A549 treated with Hydrocortisone at 1 μM for 4 hours (cell line): Measurements from ENCODE around the gene ACSF3. TPM values are rescaled to one million over a fixed set of nuclear protein-coding genes. Genes with fewer than 3 reads are reported as not detected.

Experiments
- total RNA-seq: library from RNA; stranded (reverse); fragments of 200-300 nt; extraction: Qiagen RNA extraction; gene quantifications from 5 replicates; pipeline ENCODE4 v1.2.3, GENCODE V29; 2022

The ACSF3 gene
- total RNA-seq, result 17.3 to 21.2 TPM (median 18.9 TPM) in 5 replicates

DNA sequence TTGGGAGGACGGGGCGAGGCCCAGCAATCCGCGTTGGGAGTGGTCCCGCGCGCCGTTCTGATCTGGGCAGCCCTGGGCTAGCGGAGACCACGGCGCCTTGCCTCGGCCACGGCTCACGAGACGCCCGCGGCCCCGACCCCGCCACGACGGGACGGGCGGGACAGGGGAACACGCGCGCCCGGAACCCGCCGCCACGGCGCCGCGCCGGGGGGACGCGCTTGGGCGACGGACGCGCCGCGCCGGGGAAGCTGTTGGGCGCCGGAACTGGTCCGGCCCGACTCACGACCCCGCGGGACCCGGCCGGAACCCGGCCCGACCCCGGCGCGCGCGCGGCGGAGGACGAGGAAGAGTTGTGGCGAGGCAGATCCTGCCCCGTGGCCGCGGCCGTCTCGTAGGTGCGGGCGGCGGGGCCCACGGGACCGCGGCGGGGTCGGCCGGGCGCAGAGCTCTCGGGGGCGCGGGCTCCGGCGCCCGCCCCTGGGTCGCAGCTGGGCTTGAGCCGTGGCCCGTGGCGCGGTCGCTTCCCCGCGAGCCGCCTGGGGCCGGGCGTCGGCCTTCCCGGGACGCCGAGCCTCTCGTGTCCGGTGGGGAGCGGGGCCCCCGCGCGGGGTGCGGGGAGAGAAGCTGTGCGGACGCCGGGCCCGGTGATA lies at the start of gene ACSF3:
Gene ACSF3, plus strand, starts transcription at position 251 of the 650 bp plus-strand sequence. CDS start 6,830 bp downstream, outside the sequence.

DNA sequence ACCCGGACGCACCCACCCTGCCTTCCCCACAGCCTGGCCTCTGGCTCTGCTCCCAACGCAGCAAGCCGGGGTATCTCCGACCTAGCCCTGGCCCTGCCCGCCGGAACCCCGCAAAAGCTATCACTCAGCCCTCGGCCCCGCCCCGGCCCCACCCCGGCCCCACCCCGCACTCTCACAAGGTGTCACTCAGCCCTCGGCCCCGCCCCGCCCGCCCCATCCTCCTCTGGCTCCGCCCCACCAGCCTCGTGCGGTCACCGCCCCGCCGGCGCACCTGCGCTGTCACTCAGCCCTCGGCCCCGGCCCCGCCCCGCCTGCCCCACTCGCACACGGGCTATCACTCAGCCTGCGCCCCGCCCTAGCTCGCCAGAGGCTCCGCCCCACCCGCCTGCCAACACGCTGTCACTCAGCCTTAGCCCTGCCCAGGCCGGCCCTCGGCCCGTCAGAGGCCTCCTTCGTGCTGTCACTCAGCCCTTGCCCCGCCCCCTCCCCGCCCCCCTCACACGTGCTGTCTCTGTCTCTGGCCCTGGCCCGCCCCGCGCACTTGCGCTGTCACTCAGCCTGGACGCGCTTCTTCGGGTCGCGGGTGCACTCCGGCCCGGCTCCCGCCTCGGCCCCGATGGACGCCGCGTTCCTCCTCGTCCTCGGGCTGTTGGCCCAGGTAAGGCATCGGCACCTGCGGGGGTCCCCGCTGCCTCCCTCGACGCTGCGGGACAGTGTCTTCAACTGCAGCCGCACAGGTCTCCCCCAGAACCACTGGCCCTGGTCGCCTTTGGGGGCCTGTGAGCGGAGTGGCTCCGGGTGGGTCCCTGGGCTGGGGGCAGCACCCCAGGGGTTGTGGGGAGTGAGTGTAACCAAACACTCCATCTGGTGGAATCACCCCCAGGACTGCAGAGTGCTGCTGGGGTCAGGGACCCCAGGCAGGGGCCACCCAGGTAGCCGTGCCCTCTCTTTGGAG lies 77.8 kb downstream of the ACSF3 start, which contains the start of gene CDH15:
Gene CDH15, plus strand, starts transcription at position 533 of the 955 bp plus-strand sequence. Its CDS starts 84 bp downstream, at position 617.

DNA sequence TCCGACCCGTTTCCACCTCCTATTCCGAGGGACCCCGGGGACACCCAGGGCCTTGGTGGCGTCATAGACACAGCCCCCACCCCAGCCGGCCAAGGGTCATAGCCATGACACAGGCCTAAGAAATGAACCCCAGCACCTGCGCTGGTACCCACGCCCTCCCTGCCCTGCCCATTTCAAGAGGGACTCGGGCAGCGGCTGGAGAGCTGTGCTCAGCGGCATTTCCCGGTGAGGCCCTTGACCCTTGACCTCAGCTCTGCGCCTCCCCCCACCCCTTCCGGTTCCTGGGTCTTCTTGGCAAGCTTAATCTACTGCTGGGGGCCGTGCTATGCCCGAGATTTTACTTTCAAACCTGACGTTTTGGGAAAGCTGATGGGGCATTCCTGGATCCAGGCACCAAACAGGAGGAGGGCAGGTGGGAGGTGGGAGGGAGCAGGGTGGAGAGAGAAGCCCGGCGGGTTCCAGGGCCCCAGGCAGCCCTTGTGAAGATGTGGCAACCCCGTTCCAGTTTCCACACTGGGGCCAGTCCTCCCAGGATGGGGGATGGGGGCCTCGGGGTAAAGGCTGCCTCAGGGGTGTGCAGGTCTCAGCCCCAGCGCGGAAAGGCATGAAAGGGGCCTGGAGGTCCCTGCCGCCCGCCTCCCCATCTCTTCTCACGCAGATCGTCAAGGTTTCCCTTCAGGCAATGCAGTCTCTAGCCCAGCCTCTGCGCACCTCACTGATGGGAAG lies 106.6 kb downstream of the ACSF3 start, which contains the start of gene SLC22A31:
Gene SLC22A31, minus strand, starts transcription at position 414 of the 726 bp plus-strand sequence. Its CDS starts 36 bp downstream, at position 378.

Other genes starting within 250 kb of the ACSF3 start
- gene GALNS, start 236.9 kb upstream of the ACSF3 start, total RNA-seq, result 40.1 to 48.1 TPM (median 47.0 TPM) in 5 replicates
- gene TRAPPC2L, start 236.7 kb upstream of the ACSF3 start, total RNA-seq, result 97.1 to 126 TPM (median 103 TPM) in 5 replicates
- gene PABPN1L, start 227.2 kb upstream of the ACSF3 start, total RNA-seq, result not detected in 5 replicates
- 0.31 to 0.85 TPM (median 0.77 TPM) in 5 replicates for gene CBFA2T3, start 116.6 kb upstream of the ACSF3 start, total RNA-seq
- gene CDH15, start 77.9 kb downstream of the ACSF3 start, total RNA-seq, result 0.08 to 0.20 TPM (median 0.16 TPM) in 5 replicates
- 0.92 to 1.9 TPM (median 1.4 TPM) in 5 replicates for gene SLC22A31, start 106.7 kb downstream of the ACSF3 start, total RNA-seq
- 8.3 to 11.7 TPM (median 10.5 TPM) in 5 replicates for gene ZNF778, start 123.9 kb downstream of the ACSF3 start, total RNA-seq